Measurements from ENCODE around the gene SETBP1.

GRCh38 chr18:44777457-44778192 is 96.9 kb downstream of the SETBP1 start:
- TF ChIP-seq ZNF274 (IDR thresholded peaks at IDR 0.05; ENCODE audit: low read depth, low read length), result no peak
- TF ChIP-seq YY1 (IDR thresholded peaks at IDR 0.05; ENCODE audit: insufficient read depth, insufficient read length), result no peak
- TF ChIP-seq SUZ12 (IDR thresholded peaks at IDR 0.05; ENCODE audit: extremely low read depth, insufficient read depth, insufficient read length), result no peak
